Activated naive CD8-positive, alpha-beta T cell treated with anti-CD3 and anti-CD28 coated beads, Interleukin-2, amount 50 U/mL, for 24 hours (primary cell): Measurements from ENCODE around the gene DCLK2.

Source experiments
- ATAC-seq: fragments of 150-1000 bp; cut with Tn5 transposase; one replicate; pipeline ENCODE4 v1.10.0; 2021
- DNase-seq: peaks from one replicate; pipeline ENCODE4 v3.0.0; 2021
- H3K27ac Mint-ChIP-seq: one replicate; pipeline ENCODE4 v1.8.0; 2021; ENCODE audit warnings: mild to moderate bottlenecking, mixed read lengths
- H3K27me3 Mint-ChIP-seq: one replicate; pipeline ENCODE4 v1.8.0; 2021; ENCODE audit warnings: mixed read lengths
- H3K36me3 Mint-ChIP-seq: one replicate; pipeline ENCODE4 v1.8.0; 2021; ENCODE audit warnings: low read depth, mixed read lengths
- H3K4me1 Mint-ChIP-seq: one replicate; pipeline ENCODE4 v1.8.0; 2021; ENCODE audit warnings: mixed read lengths
- H3K4me3 Mint-ChIP-seq: one replicate; pipeline ENCODE4 v1.8.0; 2021; ENCODE audit warnings: mild to moderate bottlenecking, moderate library complexity, mixed read lengths
- H3K9me3 Mint-ChIP-seq: one replicate; pipeline ENCODE4 v1.8.0; 2021; ENCODE audit warnings: mixed read lengths

DCLK2 gene

GRCh38 chr4:150080337-150080736 lies 2.1 kb downstream of the DCLK2 start:
- Mint-ChIP-seq H3K4me1 (peaks cover 5% of the 10 kb centered on the region), H3K27me3 (peaks cover 42% of the 10 kb centered on the region), H3K27ac (no peak overlapping the region), H3K4me3 (no peak overlapping the region), H3K9me3 (no peaks in the 10 kb centered on the region), H3K36me3 (no peaks in the 10 kb centered on the region)
- ATAC-seq (no peak), DNase-seq (no peak)

GRCh38 chr4:150080875-150081274 lies 2.6 kb downstream of the DCLK2 start:
- Mint-ChIP-seq H3K4me1 (peaks cover 5% of the 10 kb centered on the region), H3K27me3 (peaks cover 37% of the 10 kb centered on the region), H3K36me3 (no peaks in the 10 kb centered on the region), H3K9me3 (no peaks in the 10 kb centered on the region), H3K27ac (no peak overlapping the region), H3K4me3 (no peak overlapping the region)
- no peak for ATAC-seq
- no peak for DNase-seq

DNA sequence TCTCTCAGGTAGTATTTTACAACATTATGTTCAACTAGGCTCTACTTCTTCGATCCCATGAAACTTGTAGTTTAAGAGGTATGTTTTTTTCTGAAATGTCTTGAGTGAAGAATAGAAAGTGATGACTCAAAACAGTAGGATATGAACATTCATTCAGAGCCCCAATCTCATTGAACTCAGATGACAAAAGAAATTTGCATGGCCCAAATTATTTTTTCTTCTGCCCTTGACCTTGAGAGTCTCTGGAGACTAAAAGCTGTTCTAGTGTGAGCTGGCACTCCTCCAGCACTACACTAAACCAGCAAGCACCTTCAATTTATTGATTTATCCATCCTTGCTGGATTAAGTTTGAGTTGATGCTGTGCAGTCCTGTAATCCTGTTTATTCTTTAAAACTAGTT lies 4.0 kb downstream of the DCLK2 start:
- peaks cover 25% of the 10 kb centered on the region for H3K27me3 Mint-ChIP-seq
- no peaks in the 10 kb centered on the region for H3K36me3 Mint-ChIP-seq
- H3K4me3 Mint-ChIP-seq, result no peak overlapping the region
- peaks cover 5% of the 10 kb centered on the region for H3K4me1 Mint-ChIP-seq
- ATAC-seq (no peak), DNase-seq (no peak)
- H3K9me3 Mint-ChIP-seq, result peaks cover 3% of the 10 kb centered on the region
- H3K27ac Mint-ChIP-seq, result no peak overlapping the region

- DNase-seq (no peak), ATAC-seq (no peak)
- no peak overlapping the region for H3K4me3 Mint-ChIP-seq
- no peak overlapping the region for H3K27ac Mint-ChIP-seq
- peaks cover 4% of the 10 kb centered on the region for H3K9me3 Mint-ChIP-seq
- H3K36me3 Mint-ChIP-seq, result no peaks in the 10 kb centered on the region
- peaks cover 8% of the 10 kb centered on the region for H3K27me3 Mint-ChIP-seq
- no peaks in the 10 kb centered on the region for H3K4me1 Mint-ChIP-seq
Observed at GRCh38 chr4:150087006-150087405, 8.8 kb downstream of the DCLK2 start.

DNA sequence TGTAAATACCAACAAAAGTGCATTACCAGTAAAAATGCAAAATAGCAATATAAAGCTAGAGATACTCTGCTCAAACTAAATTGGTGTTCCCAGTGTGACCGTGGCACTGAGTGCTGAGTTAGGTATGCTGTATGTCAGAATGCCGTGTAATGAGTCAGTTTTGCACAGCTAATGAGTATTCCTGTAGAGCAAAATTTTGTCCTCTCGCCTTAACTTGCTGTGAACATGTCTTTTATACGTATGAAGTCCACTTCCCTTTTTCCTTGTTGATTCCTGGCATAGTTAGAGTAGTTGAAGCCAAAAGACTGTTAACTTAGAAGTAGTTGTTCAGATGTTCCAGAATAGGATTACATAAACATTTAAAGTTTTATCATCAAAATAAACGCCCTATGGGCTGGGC lies 11.5 kb downstream of the DCLK2 start:
- H3K9me3 Mint-ChIP-seq, result peaks cover 4% of the 10 kb centered on the region
- ATAC-seq (no peak), DNase-seq (no peak)
- no peaks in the 10 kb centered on the region for H3K4me1 Mint-ChIP-seq
- H3K36me3 Mint-ChIP-seq, result no peaks in the 10 kb centered on the region
- H3K27me3 Mint-ChIP-seq, result peaks cover 3% of the 10 kb centered on the region
- H3K27ac Mint-ChIP-seq, result no peak overlapping the region
- no peak overlapping the region for H3K4me3 Mint-ChIP-seq

DNA sequence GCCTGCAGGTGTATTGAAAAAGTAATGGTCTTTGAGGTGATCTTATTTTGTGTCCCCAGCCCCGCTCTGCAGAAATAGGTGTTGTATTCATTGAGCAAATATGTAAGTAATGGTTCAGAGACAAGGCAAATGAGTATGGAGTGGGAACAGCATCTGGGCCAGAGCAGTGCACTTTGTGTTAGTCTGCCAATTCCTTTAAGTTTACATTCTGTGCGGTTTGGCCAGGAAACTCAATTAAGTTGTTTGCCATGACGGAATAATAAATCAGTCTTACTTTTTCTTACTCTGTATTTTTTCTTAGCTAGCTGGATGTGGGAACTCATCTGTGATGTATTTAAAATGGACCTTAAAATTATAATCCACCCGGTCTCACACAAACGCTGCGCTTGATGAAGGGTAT lies 12.6 kb downstream of the DCLK2 start:
- ATAC-seq (no peak), DNase-seq (no peak)
- H3K4me1 Mint-ChIP-seq, result no peaks in the 10 kb centered on the region
- no peak overlapping the region for H3K27ac Mint-ChIP-seq
- H3K36me3 Mint-ChIP-seq, result no peaks in the 10 kb centered on the region
- peaks cover 4% of the 10 kb centered on the region for H3K9me3 Mint-ChIP-seq
- no peak overlapping the region for H3K4me3 Mint-ChIP-seq
- H3K27me3 Mint-ChIP-seq, result peaks cover 3% of the 10 kb centered on the region

- H3K27me3 Mint-ChIP-seq, result peaks cover 1% of the 10 kb centered on the region
- H3K4me1 Mint-ChIP-seq, result no peaks in the 10 kb centered on the region
- H3K27ac Mint-ChIP-seq, result no peak overlapping the region
- DNase-seq, result no peak
- no peaks in the 10 kb centered on the region for H3K9me3 Mint-ChIP-seq
- no peaks in the 10 kb centered on the region for H3K36me3 Mint-ChIP-seq
- no peak for ATAC-seq
- H3K4me3 Mint-ChIP-seq, result no peak overlapping the region
Observed at GRCh38 chr4:150094676-150095075, 16.4 kb downstream of the DCLK2 start.

DNA sequence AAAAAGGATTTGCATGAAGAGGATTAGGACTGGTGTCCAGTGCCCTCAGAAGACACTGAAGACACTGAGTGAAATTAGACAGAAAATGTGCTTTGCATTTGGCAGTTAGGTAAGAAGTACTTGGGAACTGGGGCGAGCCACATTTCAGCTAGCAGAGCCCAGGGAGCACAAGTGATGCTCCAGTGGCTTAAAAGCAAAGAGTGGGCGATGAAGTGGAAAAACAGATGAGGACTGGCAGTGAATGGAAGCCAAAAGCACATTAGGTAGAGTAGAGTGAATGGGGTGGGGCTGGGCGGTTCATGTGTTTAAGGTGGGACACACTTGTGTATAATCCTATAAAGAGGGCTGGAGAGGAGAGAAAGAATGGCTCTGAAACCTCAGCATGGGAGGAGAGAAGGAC lies 18.4 kb downstream of the DCLK2 start:
- Mint-ChIP-seq H3K27me3 (no peaks in the 10 kb centered on the region), H3K4me3 (no peak overlapping the region), H3K9me3 (no peaks in the 10 kb centered on the region), H3K36me3 (no peaks in the 10 kb centered on the region), H3K4me1 (no peaks in the 10 kb centered on the region), H3K27ac (no peak overlapping the region)
- DNase-seq (no peak), ATAC-seq (no peak)

- ATAC-seq, result no peak
- Mint-ChIP-seq H3K27me3 (peaks cover 1% of the 10 kb centered on the region), H3K9me3 (no peaks in the 10 kb centered on the region), H3K4me1 (no peaks in the 10 kb centered on the region), H3K27ac (no peak overlapping the region), H3K4me3 (no peak overlapping the region), H3K36me3 (no peaks in the 10 kb centered on the region)
- no peak for DNase-seq
Observed at GRCh38 chr4:150098214-150098613, 20.0 kb downstream of the DCLK2 start.

DNA sequence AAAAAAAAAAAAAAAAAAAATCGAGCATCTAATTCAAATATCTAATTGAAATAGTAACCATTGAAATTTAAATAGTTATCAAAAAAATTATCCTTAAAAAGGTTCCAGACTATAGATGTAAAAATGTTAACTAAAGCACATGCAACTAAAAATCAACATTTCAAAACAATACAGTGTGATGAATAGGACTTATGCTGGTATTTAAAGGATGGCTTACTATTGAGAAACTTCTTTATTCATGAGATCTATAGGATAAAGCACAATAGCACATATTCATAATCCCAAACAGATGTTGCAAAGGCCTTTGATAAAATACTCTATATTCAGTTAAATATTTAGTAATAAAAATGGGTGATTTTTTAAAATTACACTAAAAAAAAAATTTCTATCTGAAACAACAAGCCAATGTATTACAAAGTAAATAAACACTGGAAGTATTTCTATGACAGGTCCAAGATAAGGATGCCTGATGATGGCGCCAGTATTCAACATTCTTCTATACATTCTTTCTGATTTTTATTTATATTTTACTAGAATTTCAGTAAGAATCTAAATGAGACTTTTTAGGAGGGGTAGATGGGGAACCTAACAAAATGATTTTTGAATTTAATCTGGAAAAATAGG lies 26.3 kb downstream of the DCLK2 start:
- H3K9me3 Mint-ChIP-seq, result no peaks in the 10 kb centered on the region
- no peaks in the 10 kb centered on the region for H3K36me3 Mint-ChIP-seq
- H3K27ac Mint-ChIP-seq, result no peak overlapping the region
- ATAC-seq, result no peak
- no peaks in the 10 kb centered on the region for H3K4me1 Mint-ChIP-seq
- peaks cover 1% of the 10 kb centered on the region for H3K27me3 Mint-ChIP-seq
- DNase-seq, result no peak
- no peak overlapping the region for H3K4me3 Mint-ChIP-seq

- peaks cover 1% of the 10 kb centered on the region for H3K27me3 Mint-ChIP-seq
- no peak overlapping the region for H3K27ac Mint-ChIP-seq
- no peaks in the 10 kb centered on the region for H3K4me1 Mint-ChIP-seq
- DNase-seq (no peak), ATAC-seq (no peak)
- H3K4me3 Mint-ChIP-seq, result no peak overlapping the region
- no peaks in the 10 kb centered on the region for H3K36me3 Mint-ChIP-seq
- H3K9me3 Mint-ChIP-seq, result no peaks in the 10 kb centered on the region
Observed at GRCh38 chr4:150106886-150107285, 28.6 kb downstream of the DCLK2 start.

DNA sequence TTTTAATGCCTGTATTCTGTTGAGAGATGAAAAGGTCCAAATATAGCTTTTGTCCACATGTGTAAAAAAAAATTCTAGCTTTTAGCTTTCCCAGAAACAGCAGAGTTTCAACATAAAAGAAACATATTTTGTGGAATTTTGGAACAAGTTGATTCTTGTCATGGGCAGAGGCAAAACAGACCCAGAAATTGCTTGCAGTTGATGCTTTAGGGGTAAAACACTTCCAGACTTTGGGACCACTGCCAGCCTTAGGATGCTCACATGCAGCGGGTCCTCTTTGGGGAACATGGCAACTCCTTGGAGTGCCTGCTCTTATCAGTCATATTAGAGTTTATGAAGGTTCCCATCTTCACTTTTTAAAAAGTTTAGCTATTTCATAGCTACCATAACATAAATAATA lies 30.4 kb downstream of the DCLK2 start:
- ATAC-seq (no peak), DNase-seq (no peak)
- Mint-ChIP-seq H3K4me3 (no peak overlapping the region), H3K4me1 (no peaks in the 10 kb centered on the region), H3K27ac (no peak overlapping the region), H3K36me3 (no peaks in the 10 kb centered on the region), H3K27me3 (peaks cover 5% of the 10 kb centered on the region), H3K9me3 (peaks cover 4% of the 10 kb centered on the region)

GRCh38 chr4:150114641-150115040 lies 36.4 kb downstream of the DCLK2 start:
- Mint-ChIP-seq H3K4me1 (no peaks in the 10 kb centered on the region), H3K4me3 (no peak overlapping the region), H3K9me3 (peaks cover 12% of the 10 kb centered on the region), H3K27me3 (peaks cover 14% of the 10 kb centered on the region), H3K27ac (no peak overlapping the region), H3K36me3 (no peaks in the 10 kb centered on the region)
- DNase-seq (no peak), ATAC-seq (no peak)

DNA sequence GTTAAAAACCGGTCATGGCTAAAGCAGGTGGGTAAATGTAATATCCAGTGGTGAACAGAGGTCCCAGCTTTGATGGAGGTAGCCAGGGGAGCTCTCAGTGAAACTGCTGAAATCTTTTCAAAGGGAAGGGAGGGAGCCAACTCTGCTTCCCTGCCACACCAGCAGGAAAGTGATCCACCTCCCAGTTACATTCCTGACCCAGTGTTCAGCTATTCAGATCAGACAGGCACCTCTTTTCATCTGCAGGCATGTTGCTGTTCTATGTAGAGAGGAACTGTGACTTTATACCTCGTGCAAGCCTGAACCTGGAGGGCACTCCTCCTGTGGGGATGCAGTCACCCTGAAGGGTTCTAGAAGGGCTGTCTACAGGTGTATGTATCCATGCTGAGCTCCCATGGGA lies 37.6 kb downstream of the DCLK2 start:
- ATAC-seq, result no peak
- Mint-ChIP-seq H3K27me3 (peaks cover 14% of the 10 kb centered on the region), H3K4me3 (no peak overlapping the region), H3K9me3 (peaks cover 12% of the 10 kb centered on the region), H3K27ac (no peak overlapping the region), H3K36me3 (no peaks in the 10 kb centered on the region), H3K4me1 (no peaks in the 10 kb centered on the region)
- no peak for DNase-seq

DNA sequence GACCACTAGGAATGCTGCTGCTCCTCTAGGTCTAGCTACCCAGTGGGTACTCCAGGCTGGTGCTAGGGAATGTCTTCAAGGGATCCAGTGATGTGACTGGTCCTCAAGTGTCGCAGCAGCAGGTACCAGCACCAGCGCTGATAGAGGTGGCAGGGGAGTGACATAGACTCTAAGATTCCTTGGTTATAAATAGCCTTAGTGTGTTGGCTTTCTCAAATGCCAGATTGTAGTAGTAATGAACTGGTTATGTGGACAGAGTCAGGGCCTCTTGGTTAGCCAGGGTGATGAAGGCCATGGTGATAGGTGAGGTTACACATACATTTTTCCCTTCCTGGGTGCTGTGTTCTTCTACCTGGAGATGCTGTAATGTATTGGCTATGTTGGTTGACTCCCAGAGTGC lies 38.3 kb downstream of the DCLK2 start:
- ATAC-seq (no peak), DNase-seq (no peak)
- H3K9me3 Mint-ChIP-seq, result peaks cover 14% of the 10 kb centered on the region
- H3K27ac Mint-ChIP-seq, result no peak overlapping the region
- H3K27me3 Mint-ChIP-seq, result peaks cover 14% of the 10 kb centered on the region
- no peak overlapping the region for H3K4me3 Mint-ChIP-seq
- no peaks in the 10 kb centered on the region for H3K36me3 Mint-ChIP-seq
- H3K4me1 Mint-ChIP-seq, result no peaks in the 10 kb centered on the region

DNA sequence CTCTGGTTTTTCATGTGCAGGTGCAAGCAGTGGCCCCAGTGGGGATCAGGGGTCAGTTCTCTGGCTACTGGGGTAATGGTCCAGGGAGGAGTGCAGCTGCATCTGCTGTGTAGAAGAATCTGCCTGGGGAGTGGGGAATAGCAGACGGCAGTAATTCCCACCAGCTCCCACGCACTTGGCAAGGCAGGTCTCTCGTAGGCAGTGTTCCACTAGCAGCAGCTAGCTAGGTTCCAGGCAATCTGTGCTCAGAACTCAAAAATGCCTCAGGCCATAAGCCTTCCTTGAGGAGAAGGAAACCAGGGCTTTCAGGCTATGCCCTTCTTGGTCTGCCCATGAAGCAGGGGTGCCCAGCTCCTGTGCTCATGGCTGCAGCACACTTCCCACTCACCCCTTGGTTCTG lies 38.8 kb downstream of the DCLK2 start:
- Mint-ChIP-seq H3K4me3 (no peak overlapping the region), H3K36me3 (no peaks in the 10 kb centered on the region), H3K27me3 (peaks cover 14% of the 10 kb centered on the region), H3K9me3 (peaks cover 17% of the 10 kb centered on the region), H3K27ac (no peak overlapping the region), H3K4me1 (no peaks in the 10 kb centered on the region)
- DNase-seq (no peak), ATAC-seq (no peak)
